Body of pancreas (tissue), 4 donors: ENCODE data around the gene NUDT3.

Experiments
- POLR2A ChIP-seq, 3 donors: fragments of 450-650 bp; IDR thresholded peaks; one replicate each; pipeline ENCODE4 v1.6.1; 2016; ENCODE audit warnings: antibody characterized with exemption in 3 of 3, mild to moderate bottlenecking in 2 of 3
- TF ChIP-seq, protein P1 (sequence below), 7 experiments: fragments of 450-650 bp in 4 of 7; fragments of 200-600 bp in 3 of 7; sonication (generic) in 3 of 7; IDR thresholded peaks; one replicate each; pipeline ENCODE4 v1.5.1; 2016 to 2019; ENCODE audit warnings: antibody characterized with exemption in 7 of 7

DNA sequence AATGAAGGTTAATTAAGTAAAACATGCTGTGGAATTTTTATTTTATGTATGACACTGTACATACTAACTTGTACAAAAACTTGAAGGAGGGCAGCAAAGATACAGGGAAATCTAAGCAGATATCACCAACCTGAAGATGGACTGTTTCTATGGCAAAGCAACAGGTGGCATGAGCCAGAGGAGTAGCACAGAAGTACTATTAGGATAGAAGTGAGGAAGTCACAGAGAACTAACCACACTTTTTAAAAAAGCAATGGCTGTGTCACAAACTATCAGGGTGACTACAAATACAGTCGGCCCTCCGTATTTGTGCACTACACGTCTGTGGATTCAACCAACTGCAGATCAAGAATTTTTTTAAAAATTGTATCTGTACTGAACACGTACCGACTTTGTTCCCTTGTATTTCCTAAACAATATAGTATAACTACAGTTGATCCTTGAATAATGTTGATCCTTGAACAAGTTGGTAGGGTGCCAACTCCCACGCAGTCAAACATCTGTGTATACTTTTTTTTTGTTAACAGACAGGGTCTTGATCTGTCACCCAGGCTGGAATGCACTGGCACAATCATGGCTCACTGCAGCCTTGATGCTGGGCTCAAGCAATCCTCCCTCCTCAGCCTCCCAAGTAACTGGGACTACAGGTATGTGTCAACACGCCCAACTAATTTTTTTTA is 61.0 kb downstream of the NUDT3 start:
- TF ChIP-seq POLR2A (IDR thresholded peaks at IDR 0.05) = no peak
- TF ChIP-seq, protein P1, sequence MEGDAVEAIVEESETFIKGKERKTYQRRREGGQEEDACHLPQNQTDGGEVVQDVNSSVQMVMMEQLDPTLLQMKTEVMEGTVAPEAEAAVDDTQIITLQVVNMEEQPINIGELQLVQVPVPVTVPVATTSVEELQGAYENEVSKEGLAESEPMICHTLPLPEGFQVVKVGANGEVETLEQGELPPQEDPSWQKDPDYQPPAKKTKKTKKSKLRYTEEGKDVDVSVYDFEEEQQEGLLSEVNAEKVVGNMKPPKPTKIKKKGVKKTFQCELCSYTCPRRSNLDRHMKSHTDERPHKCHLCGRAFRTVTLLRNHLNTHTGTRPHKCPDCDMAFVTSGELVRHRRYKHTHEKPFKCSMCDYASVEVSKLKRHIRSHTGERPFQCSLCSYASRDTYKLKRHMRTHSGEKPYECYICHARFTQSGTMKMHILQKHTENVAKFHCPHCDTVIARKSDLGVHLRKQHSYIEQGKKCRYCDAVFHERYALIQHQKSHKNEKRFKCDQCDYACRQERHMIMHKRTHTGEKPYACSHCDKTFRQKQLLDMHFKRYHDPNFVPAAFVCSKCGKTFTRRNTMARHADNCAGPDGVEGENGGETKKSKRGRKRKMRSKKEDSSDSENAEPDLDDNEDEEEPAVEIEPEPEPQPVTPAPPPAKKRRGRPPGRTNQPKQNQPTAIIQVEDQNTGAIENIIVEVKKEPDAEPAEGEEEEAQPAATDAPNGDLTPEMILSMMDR (IDR thresholded peaks at IDR 0.05) = no peak
